GM21717 (cell line): Measurements from ENCODE around the gene HNF4A.

Experiments
- ATAC-seq: cut with Tn5 transposase; IDR thresholded peaks from one replicate; pipeline ENCODE4 v1.9.1; 2021; ENCODE audit warnings: mild to moderate bottlenecking, moderate library complexity; ENCODE audit not compliant: unreplicated experiment

HNF4A gene

DNA sequence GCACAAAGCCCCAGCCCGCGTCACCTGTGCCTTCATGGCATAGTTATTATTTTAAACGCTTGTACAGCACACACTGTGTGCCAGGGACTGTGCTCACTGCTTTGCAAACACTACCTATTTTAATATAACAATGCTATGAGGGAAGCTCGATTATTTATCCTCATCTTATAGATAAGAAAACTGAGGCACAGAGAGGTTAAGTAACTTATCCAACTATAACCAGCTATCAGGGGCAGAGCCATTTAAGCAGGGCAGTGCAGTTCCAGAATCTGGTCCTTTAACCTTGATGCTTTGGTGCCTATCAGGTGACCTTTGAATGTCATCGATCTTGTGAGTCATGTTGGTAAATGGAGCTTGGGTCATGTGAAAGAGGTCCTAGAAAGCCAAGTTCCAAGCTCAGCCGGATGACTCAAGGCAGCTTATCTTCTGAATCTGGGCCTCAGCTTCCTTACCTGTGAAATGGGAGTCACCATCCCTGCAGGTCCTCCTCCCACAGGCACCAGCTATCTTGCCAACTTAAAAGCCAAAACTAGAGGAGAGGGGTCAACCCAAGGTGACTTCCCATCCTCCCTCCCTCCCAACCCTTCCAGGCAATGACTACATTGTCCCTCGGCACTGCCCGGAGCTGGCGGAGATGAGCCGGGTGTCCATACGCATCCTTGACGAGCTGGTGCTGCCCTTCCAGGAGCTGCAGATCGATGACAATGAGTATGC lies 63.8 kb downstream of the HNF4A start:
- no peak for ATAC-seq

DNA sequence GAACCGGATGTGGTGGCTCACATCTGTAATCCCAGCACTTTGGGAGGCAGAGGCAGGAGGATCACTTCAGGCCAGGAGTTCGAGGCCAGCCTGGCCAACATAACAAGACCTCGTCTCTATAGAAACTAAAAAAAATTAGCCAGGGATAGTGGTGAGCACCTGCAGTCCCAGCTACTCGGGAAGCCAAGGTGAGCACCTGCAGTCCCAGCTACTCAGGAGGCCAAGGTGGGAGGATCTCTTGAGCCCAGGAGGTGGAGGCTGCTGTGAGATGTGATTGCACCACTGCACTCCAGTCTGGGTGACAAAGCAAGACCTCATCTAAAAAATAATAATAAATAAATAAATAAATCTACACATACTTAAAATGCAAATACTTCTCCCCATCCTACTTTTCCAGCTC lies 65.0 kb downstream of the HNF4A start:
- ATAC-seq: no peak

DNA sequence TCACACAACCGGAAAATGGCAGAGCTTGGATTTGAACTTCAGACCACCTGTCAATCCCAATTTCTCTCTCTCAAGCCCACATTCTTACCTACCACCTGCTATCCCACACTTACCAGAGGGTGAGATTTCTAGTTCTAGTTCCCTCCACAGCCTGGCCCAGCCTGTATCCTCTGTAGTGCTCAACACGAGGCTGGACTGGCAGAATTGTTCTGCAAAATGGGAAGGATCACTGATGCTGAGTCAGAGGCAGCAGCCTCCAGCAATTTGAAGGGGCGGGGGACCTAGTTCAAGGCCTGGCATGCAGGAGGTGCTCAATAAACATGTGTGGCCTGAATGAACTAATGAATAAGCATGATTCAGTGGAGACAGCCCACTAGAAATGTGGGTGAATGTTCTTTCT lies 66.6 kb downstream of the HNF4A start:
- ATAC-seq: no peak

DNA sequence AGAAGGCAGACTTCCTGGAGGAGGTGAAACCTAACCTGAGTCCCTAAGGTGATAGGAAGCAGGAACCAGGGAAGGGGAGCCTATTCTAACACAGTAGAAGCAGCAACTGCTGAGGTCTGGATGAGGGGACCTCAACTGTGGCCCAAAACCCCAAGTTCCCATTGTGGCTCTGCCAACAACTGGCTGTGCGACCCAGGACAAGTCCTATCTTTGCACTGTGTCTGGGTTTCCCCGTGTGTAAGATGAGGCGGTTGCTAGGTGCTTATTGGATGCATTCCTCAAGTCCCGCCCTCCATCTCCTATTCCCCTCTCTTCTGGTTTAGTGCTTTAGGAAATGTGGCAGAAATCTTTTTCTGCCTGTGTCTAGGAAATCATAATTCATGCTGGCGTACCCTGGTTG lies 68.0 kb downstream of the HNF4A start:
- ATAC-seq: no peak

DNA sequence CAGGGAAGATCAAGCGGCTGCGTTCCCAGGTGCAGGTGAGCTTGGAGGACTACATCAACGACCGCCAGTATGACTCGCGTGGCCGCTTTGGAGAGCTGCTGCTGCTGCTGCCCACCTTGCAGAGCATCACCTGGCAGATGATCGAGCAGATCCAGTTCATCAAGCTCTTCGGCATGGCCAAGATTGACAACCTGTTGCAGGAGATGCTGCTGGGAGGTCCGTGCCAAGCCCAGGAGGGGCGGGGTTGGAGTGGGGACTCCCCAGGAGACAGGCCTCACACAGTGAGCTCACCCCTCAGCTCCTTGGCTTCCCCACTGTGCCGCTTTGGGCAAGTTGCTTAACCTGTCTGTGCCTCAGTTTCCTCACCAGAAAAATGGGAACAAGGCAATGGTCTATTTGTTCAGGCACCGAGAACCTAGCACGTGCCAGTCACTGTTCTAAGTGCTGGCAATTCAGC lies 68.6 kb downstream of the HNF4A start:
- ATAC-seq: no peak

DNA sequence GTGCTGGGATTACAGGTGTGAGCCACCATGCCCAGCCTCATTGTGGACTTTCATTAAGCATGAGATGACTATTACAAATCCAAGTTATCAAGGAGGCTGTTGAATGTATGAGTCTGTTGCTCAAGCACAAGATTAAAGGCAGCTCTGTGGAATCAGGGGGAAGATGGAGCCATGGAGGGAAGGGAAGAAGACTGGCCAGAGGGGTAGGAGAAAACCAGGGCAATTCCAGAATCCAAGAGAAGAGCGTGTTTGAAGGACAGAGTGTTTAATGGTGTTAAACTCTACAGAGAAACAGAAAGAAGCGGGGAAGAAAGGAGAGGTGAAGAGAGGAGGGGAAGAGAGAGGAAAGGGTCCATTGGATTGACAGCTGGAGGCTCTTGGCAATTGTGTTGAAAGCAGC lies 70.4 kb downstream of the HNF4A start:
- no peak for ATAC-seq

DNA sequence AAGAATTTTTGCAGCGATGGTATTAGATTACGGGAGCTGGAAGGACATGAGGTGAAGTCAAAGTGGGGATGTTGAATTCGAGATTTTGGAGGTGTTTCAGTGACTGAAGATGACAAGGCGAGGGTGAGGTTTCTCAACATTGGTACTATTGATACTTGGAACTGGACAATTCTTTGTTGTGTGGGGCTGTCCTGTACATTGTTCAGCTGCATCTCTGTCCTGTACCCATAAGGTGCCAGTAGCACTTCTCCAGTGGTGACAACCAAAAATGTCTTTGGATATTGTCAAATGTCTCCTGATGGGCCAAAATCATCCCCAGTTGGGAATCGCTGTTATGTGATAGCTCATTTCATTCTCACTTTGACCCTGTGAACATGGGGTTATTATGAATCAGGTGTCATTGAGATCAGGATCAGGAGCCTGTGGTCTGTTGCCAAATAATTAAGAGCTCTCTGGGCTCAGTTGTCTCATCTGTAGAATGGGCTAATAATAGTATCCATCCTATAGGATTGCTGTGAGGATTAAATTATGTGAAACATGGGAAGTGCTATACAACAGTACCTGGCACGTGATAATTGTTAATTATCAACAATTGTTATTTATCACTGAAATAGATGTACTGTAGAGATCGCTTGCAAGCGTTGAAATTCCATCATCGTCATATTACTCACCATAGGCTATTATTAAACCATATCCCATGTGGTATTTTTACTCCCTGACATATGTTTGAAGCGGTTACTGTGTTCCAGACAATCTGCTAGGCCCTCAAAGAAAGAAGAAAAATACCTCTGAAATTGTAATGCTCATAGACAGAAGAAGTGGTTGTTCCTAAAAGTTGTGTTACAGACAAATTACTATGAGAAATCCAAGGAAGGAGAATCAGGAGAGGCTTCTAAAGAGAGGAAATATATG lies 71.6 kb downstream of the HNF4A start:
- ATAC-seq: no peak

DNA sequence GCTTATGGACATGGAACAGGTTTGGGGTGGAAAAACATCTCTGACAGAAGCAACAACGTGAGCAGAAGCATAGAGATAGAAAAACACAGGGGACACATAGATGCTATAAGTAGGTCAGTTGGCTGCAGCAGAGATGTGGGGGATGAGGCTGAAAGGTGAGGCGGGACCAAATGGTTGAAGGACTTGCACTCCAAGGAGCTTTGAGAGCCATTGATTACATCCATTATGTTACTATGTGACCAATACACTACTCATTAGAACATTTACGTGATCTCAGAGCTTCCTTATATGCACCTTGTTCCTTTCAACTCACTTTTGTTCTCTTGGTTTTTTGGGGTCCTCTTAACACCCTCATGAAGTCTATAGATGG lies 72.3 kb downstream of the HNF4A start:
- no peak for ATAC-seq

DNA sequence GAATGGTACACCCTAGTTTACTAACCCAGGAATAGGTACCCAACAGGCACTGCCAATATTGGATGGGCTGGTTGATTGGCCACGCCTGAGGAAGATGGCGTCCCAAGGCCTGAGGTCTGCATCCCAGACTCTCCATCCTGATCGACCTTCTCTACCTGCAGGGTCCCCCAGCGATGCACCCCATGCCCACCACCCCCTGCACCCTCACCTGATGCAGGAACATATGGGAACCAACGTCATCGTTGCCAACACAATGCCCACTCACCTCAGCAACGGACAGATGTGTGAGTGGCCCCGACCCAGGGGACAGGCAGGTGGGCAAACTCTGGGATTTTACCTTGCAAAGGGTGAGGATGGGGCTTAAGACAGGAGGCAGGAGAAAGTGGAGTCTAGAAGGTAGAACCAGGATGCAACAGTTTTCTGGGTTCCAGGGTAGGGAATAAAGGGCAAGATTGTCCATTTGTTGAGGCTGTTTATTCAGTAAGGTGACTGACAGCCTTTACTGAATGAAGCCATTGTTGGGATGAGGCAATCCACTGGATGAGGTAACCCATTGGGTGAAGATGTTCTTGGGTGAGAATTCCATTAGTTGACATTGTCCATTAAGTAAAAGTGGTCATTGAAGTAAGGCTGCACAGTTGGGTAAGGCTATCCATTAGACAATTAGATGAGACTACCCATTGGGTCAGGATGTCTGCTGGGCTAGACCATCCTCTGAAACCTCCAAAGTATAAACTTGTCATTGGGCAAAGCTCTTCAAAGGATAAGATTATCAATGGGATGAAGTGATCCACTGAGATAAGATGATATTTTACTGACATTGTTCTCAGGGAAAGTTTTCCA lies 72.9 kb downstream of the HNF4A start:
- ATAC-seq: no peak

DNA sequence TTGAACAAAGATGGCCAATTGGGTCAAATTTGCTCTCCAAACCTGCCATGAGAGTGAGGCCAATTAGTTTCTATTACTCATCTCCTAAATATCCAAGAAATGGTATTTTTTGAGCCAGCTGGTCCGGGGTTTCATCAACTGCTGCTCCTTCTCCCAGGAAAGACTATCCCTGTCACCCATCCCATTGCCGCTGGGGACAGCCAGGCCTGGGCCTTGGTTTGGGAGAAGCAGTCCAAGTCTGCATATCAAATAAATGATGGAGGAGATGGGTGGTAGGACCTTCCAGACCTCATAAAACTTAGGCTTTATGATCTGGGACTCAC lies 73.5 kb downstream of the HNF4A start:
- ATAC-seq: no peak

DNA sequence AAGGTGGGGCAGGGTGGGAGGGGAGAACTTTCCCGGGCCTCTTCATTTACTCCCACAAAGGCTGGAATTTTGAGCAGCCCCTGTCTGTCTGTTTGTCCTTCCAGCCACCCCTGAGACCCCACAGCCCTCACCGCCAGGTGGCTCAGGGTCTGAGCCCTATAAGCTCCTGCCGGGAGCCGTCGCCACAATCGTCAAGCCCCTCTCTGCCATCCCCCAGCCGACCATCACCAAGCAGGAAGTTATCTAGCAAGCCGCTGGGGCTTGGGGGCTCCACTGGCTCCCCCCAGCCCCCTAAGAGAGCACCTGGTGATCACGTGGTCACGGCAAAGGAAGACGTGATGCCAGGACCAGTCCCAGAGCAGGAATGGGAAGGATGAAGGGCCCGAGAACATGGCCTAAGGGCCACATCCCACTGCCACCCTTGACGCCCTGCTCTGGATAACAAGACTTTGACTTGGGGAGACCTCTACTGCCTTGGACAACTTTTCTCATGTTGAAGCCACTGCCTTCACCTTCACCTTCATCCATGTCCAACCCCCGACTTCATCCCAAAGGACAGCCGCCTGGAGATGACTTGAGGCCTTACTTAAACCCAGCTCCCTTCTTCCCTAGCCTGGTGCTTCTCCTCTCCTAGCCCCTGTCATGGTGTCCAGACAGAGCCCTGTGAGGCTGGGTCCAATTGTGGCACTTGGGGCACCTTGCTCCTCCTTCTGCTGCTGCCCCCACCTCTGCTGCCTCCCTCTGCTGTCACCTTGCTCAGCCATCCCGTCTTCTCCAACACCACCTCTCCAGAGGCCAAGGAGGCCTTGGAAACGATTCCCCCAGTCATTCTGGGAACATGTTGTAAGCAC lies 74.1 kb downstream of the HNF4A start:
- no peak for ATAC-seq

DNA sequence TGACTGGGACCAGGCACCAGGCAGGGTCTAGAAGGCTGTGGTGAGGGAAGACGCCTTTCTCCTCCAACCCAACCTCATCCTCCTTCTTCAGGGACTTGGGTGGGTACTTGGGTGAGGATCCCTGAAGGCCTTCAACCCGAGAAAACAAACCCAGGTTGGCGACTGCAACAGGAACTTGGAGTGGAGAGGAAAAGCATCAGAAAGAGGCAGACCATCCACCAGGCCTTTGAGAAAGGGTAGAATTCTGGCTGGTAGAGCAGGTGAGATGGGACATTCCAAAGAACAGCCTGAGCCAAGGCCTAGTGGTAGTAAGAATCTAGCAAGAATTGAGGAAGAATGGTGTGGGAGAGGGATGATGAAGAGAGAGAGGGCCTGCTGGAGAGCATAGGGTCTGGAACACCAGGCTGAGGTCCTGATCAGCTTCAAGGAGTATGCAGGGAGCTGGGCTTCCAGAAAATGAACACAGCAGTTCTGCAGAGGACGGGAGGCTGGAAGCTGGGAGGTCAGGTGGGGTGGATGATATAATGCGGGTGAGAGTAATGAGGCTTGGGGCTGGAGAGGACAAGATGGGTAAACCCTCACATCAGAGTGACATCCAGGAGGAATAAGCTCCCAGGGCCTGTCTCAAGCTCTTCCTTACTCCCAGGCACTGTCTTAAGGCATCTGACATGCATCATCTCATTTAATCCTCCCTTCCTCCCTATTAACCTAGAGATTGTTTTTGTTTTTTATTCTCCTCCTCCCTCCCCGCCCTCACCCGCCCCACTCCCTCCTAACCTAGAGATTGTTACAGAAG lies 75.0 kb downstream of the HNF4A start:
- ATAC-seq: no peak

DNA sequence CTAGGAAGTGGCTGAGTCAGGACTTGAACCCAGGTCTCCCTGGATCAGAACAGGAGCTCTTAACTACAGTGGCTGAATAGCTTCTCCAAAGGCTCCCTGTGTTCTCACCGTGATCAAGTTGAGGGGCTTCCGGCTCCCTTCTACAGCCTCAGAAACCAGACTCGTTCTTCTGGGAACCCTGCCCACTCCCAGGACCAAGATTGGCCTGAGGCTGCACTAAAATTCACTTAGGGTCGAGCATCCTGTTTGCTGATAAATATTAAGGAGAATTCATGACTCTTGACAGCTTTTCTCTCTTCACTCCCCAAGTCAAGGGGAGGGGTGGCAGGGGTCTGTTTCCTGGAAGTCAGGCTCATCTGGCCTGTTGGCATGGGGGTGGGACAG lies 75.6 kb downstream of the HNF4A start:
- ATAC-seq: no peak

DNA sequence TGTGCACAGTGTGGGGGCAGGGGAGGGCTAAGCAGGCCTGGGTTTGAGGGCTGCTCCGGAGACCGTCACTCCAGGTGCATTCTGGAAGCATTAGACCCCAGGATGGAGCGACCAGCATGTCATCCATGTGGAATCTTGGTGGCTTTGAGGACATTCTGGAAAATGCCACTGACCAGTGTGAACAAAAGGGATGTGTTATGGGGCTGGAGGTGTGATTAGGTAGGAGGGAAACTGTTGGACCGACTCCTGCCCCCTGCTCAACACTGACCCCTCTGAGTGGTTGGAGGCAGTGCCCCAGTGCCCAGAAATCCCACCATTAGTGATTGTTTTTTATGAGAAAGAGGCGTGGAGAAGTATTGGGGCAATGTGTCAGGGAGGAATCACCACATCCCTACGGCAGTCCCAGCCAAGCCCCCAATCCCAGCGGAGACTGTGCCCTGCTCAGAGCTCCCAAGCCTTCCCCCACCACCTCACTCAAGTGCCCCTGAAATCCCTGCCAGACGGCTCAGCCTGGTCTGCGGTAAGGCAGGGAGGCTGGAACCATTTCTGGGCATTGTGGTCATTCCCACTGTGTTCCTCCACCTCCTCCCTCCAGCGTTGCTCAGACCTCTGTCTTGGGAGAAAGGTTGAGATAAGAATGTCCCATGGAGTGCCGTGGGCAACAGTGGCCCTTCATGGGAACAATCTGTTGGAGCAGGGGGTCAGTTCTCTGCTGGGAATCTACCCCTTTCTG lies 76.2 kb downstream of the HNF4A start:
- ATAC-seq: no peak

DNA sequence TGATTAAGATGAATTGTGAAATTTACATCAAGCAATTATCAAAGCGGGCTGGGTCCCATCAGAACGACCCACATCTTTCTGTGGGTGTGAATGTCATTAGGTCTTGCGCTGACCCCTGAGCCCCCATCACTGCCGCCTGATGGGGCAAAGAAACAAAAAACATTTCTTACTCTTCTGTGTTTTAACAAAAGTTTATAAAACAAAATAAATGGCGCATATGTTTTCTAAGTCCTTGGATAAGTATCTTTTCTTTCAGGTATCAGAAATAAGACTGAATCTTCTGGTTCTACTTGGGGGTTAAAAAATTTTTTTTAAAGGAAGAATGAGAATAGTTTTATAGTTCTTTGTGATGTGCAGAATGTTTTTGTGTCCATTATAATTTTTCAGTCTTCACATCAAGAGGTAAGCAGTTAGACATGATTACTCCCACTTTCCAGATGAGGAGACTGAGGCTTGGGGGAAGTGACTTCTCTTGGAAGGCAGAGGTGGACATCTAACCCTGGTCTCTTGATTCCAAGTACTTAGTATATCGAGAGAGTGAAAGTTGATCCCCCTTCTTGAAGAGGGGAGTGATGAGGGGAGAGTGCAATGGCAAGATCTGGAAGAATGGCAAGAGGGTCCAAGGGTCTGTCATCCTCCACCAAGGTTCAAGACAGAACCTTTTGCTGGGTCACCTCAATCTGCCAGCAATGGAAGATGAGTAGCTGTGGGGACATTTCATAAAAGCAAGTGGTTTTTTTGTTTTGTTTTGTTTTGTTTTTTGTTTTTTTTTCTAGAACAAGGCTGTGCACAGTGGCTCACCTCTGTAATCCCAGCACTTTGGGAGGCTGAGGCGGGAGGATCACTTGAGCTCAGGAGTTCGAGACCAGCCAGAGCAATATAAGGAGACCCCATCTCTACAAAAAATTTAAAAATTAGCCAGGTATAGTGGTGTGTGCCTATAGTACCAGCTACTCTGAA lies 77.4 kb downstream of the HNF4A start:
- ATAC-seq: no peak

DNA sequence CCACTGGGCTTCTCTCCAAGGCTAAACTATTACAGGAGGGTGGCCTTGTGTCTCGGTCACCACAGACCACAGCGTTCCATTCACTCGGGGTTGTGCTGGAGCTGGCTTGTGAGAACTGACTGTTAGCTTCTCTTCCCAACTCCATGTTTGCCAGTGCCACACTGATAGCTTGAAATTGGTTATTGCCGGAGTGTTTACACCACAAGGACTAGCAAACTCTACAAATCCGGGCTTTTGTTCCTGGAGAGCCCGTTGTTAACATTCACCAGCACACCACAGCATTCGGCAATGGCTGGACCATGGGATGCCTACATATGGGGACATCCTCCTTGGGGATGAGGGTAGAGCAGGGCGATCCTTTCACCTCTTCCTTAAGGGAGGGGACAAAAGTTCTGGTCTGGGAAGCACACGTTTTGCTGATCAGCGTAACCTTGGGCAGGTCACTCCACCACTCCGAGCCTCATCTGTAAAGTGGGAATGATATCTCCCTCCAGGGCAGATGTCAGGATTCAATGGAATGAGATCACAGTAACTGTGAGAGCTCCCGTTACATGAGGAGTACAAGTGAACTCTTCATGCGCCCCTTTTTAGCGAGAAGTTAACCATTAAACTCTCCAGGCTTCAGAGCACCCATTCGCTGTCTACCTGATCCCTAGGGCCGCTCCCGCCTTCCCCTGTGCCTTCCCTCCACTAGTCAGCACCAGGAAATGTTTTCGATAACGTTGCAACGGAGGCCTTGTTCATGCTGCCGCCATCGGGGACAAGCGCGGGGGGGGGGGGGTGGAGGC lies 78.4 kb downstream of the HNF4A start:
- no peak for ATAC-seq

DNA sequence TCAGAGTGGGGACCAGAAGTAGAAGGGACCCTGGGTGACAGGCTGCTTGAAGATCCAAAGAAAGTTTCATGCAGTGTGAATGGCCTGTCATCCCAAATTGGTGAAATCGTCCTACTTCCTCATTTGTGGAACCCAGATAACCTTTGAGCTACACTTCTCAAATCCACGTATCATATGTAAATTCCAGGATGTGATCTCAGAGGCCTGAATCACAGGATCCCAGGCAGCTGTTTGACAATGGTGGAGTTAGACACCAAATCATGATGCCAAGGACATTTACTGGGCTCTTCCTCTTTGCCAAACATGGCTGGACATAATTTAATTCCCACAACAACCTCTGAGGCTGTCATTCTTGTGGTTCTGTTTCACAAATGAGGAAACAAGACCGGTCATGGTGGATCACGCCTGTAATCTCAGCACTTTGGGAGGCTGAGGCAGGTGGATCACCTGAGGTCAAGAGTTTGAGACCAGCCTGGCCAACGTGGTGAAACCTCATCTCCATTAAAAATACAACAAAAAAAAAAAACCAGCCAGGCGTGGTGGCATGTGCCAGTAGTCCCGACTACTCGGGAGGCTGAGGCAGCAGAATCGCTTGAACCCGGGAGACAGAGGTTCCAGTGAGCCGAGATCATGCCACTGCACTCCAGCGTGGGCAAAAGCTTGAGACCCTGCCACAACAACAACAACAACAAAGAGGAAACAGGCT lies 80.3 kb downstream of the HNF4A start:
- no peak for ATAC-seq
